Measurements from ENCODE around the gene THUMPD2. TPM values are rescaled to one million over a fixed set of nuclear protein-coding genes. Genes with fewer than 3 reads are reported as not detected.

THUMPD2 gene
- total RNA-seq, 1 experiment from 2014 or later, result 19.5 TPM

GRCh38 chr2:39689876-39690275 lies 89.2 kb downstream of the THUMPD2 start:
- Mint-ChIP-seq H3K4me3 (no peak overlapping the region), H3K9me3 (peaks cover 4% of the 10 kb centered on the region in 2 experiments; a peak in 4 of 5 replicates), H3K4me1 (peaks cover 15 to 16% of the 10 kb centered on the region in 2 experiments), H3K27ac (no peak overlapping the region; a peak in 1 of 7 replicates), H3K36me3 (ENCODE audit: insufficient read depth in 1 of 3, low read depth in 3 of 3) (peaks cover 3 to 6% (median 4%) of the 10 kb centered on the region in 3 experiments; a peak in 6 of 7 replicates), H3K27me3 (ENCODE audit: low read depth) (no peaks in the 10 kb centered on the region)
- no peaks in the 10 kb centered on the region for H3K79me1 ChIP-seq (ENCODE audit: insufficient read depth, low read depth, low read length, poor library complexity, severe bottlenecking)
- no peak for DNase-seq
- H2BK20ac ChIP-seq (ENCODE audit: low read depth, low read length, poor library complexity, severe bottlenecking), result no peak overlapping the region
- H3K27ac ChIP-seq (ENCODE audit: insufficient read length, low read depth, low read length), result no peak overlapping the region
- no peak overlapping the region for H3K23ac ChIP-seq (ENCODE audit: insufficient read length, low read depth, low read length)
- H3K23me2 ChIP-seq (ENCODE audit: insufficient read length, low read depth, low read length, poor library complexity, severe bottlenecking), result no peaks in the 10 kb centered on the region
- H3K18ac ChIP-seq (ENCODE audit: insufficient read length, low read depth, low read length), result no peak overlapping the region
- no peak overlapping the region for H3T11ph ChIP-seq (ENCODE audit: low read length)
- no peak overlapping the region for H3K4me2 ChIP-seq (ENCODE audit: insufficient read depth, insufficient read length, low read length)
- H2BK15ac ChIP-seq (ENCODE audit: low read depth, low read length), result no peak overlapping the region
- no peak overlapping the region for H4K8ac ChIP-seq (replicated peaks; ENCODE audit: insufficient read length, low read depth, low read length)
- H4K91ac ChIP-seq (ENCODE audit: insufficient read length, low read depth, low read length), result no peak overlapping the region
- H3K56ac ChIP-seq (ENCODE audit: insufficient read length, low read depth, low read length), result no peak overlapping the region
- H3K9ac ChIP-seq (ENCODE audit: extremely low read depth, insufficient read length, low read length), result no peak overlapping the region
- H3K14ac ChIP-seq (ENCODE audit: insufficient read depth, low read length), result no peak overlapping the region
- H3K4ac ChIP-seq (ENCODE audit: low read depth, low read length), result no peak overlapping the region
- no peak overlapping the region for H4K5ac ChIP-seq (ENCODE audit: insufficient read length, low read depth, low read length)
- no peak for TF ChIP-seq CTCF (conservative IDR thresholded peaks at IDR 0.05)
- 0 out of 2 replicates have a peak, but pooled peaks cover 5% of the 10 kb centered on the region for H3K4me1 ChIP-seq (ENCODE audit: insufficient read depth, low read length)
- H4K20me1 ChIP-seq (ENCODE audit: control insufficient read depth, insufficient read depth, insufficient read length), result no peaks in the 10 kb centered on the region
- H2BK5ac ChIP-seq (ENCODE audit: insufficient read length, low read length), result no peak overlapping the region
- H3K27me3 ChIP-seq (ENCODE audit: insufficient read depth, low read length), result no peaks in the 10 kb centered on the region
- H2AFZ ChIP-seq (ENCODE audit: low read length), result no peak overlapping the region
- no peaks in the 10 kb centered on the region for H3K79me2 ChIP-seq (ENCODE audit: insufficient read depth, low read length)
- no peak overlapping the region for H2BK12ac ChIP-seq (ENCODE audit: insufficient read length, low read depth, low read length)
- H2AK5ac ChIP-seq (ENCODE audit: insufficient read length, low read length), result no peak overlapping the region
- no CpG with 5 or more reads among the region's 6 CpGs for WGBS (ENCODE audit: extremely low coverage, insufficient read length, low lambda C conversion rate)
- H2BK120ac ChIP-seq (ENCODE audit: low read depth, low read length, poor library complexity, severe bottlenecking), result no peak overlapping the region
- no peaks in the 10 kb centered on the region for H3K9me3 ChIP-seq (ENCODE audit: control insufficient read depth, low read depth, low read length)

All from H9 (cell line).